GM10847 (cell line): ENCODE data around the gene LSM2.

Experiments used
- POLR2A ChIP-seq: IDR thresholded peaks from 2 replicates; pipeline ENCODE4 v1.6.1; 2011; ENCODE audit not compliant: insufficient read length; ENCODE audit errors: extremely low read depth

Gene LSM2

DNA sequence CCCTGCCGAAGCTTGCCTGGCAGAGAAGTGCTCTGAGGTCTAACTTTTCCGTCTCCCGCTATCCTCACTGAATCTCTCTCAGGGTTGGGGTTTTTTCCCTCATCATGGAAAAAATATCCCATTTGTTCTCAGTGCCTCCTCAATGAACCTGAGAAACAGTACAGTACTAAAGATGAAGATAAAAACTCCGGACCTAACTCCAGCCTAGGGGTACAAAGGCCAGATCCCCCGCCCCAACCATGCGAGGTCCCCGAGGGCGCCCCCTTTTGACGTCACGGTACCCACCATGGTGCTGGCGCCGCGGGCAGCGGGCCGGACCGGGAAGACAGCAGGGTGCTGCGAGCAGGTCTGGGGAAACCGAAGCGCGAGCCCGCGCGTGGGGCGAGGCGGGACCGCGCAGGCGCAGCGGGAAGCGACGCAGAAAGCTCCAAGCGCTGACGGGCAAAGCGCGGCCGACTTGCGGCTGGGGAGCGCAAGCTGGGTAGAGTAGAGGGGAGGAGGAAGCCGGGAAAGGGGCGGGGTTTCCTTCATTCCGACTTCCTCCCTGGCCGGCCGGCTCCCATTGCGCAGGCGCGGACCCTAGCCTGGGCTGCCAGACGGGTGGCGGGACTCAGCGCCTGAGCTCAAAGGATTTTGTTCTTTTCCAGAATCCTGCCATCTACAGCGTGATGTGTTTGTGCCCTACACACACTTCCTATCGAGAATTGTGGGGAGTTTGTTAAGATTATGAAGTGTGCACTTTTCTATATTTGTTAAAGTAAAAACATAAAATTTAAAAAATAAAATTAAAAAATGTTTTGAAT, at the start of gene LSM2:
Gene LSM2, minus strand, starts transcription at position 497 of the 803 bp plus-strand sequence. Its CDS starts 209 bp downstream, at position 288.
- TF ChIP-seq POLR2A = peak; percentile 85

DNA sequence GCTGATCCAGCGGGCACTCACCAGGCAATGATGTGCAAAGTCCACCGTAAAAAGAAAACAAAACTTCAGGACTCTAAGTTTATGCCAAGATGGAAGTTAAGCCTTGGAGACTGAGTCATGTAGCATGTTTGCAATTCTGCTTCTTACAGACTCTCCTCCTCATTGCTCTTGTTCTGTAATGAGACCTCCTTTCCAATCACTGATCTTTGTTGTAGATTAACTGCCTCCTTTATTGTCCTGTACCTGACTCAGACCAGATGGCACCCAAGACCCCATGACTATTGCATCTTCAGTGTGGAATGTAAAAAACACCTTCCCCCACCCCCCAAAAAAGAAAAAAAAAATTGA, 44.7 kb upstream of the LSM2 start:
- TF ChIP-seq POLR2A = no peak

DNA sequence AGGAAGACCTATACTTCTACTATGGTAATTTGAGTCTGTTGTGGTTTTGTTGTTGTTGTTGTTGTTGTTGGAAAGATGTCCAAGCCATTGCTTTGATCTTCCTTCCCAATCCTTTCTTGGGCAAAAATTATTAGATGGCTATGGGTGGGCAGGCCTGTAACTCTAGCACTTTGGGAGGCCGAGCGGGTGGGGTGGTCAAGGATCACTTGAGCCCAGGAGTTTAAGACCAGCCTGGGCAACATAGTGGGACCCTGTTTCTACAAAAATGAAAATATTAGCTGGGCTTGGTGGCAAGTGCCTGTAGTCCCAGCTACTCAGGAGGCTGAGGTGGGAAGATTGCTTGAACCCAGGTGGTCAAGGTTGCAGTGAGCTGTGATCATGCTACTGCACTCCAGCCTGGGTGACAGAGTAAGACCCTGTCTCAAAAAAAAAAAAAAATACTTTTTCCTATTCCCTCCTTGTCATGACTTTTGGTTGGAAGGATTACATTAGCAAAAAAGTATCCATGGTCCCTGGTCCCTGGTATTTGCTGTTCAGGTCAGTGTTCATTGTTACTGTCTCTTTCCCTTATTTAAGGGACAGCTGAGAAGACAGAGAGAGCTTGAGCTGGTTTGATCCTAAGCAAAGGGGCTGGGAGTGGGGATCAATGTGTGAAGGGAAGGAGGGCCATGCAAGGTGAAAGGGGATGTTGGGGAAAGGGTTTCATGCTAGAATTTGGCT, 44.2 kb upstream of the LSM2 start:
- no peak for TF ChIP-seq POLR2A

DNA sequence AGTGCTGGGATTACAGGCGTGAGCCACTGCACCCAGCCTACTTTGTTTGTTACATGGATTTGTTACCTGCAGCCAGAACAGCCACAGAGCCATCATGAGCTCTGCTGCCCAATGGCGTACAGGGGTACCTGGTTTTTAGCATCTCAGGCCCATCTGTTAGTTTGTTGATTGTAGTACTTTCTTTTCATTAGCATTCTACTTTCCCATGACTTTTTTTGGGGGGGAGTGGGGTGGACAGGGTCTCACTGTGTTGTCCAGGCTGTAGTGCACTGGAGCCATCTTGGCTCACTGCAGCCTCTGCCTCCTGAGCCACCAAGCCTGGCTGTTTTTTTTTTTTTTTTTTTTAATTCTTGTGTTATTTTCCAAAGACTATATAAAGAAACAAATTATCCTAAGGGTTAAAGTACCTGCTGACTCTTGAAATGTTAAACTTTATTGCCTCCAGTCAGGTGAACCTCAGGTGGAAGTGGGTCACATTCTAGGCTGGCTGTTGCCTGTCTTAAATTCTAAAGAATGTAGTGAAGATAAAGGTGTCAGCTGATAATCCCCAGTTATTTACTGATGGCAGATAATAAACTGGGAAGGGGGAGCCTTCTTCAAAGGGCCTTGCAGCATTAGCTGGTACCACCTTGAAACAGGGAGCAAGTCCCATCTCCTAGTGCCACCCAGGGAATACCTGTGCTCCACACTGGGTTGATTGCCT, 40.7 kb upstream of the LSM2 start:
- no peak for TF ChIP-seq POLR2A

DNA sequence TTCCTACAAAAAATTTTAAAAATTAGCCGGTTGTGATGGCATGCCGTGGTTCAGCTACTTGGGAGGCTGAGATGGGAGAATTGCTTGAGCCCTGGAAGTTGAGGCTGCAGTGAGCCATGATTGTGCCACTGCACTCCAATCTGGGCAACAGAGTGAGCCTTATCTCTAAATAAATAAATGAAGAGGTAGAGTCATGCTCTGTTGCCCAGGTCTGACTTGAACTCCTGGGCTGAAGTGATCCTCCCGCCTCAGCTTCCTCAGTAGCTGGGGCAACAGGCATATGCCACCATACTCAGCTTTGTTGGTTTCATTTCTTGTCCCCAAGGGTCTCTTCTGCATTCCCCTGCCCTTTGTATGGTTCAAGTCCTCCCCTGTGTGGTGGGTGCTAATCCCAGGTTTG, 37.7 kb upstream of the LSM2 start:
- TF ChIP-seq POLR2A = no peak

DNA sequence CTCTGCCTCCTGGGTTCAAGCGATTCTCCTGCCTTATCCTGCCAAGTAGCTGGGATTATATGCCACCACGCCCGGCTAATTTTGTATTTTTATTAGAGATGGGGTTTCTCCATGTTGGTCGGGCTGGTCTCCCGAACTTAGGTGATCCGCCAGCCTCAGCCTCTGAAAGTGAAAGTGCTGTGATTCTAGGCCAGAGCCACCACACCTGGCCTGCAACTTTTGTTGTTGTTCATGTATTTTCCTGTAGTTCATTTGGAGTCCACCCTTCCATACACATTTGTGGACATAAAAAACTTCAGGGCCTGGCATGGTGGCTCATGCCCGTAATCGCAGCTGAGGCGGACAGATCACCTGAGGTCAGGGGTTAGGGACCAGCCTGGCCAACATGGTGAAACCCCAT, 35.3 kb upstream of the LSM2 start:
- no peak for TF ChIP-seq POLR2A

DNA sequence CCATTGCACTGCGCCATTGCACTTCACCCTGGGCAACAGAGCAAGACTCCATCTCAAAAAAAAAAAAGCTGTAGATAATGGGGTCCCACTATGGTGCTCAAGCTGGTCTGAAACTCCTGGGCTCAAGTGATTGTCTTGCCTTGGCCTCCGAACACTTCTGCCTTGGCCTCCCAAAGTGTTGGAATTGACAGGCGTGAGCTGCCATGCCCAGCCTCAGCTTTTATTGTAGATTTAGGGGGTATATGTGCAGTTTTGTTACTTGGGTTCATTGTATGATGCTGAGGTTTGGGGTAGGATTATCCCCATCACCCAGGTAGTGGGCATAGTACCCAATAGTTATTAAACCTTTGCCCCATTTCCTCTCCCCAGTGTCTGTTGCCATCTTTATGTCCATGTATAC, 32.2 kb upstream of the LSM2 start:
- no peak for TF ChIP-seq POLR2A

DNA sequence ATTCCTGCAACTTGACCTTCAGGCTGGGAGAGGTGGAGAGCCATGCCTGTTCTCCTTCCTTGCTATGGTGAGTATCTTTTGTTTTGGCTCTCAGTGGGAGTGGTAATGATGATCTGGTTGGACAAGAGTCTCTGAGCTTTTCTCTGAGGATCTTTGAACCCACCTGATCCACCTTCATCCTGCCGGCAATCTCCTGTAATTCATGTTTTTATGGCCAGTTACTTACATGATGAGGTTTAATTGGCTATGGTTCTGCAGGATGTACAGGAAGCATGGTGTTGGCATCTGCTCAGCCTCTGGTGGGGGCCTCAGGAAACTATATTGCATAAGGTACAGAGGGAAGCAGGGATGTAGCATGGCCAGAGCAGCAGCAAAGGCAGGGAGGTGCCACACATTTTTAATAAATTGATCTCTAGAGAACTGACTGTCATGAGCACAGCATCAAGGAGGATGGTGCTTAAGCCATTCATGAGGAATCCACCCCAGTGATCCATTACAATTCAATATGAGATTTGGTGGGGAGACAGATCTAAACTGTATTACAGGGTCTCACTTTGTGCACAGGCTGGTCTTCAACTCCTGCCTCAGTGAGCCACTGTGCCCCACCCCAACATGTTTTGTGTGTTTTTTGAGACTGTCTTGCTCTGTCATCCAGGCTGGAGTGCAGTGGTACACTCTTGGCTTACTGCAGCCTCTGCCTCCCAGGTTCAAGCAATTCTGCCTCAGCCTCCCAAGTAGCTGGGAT, 30.8 kb upstream of the LSM2 start:
- no peak for TF ChIP-seq POLR2A

DNA sequence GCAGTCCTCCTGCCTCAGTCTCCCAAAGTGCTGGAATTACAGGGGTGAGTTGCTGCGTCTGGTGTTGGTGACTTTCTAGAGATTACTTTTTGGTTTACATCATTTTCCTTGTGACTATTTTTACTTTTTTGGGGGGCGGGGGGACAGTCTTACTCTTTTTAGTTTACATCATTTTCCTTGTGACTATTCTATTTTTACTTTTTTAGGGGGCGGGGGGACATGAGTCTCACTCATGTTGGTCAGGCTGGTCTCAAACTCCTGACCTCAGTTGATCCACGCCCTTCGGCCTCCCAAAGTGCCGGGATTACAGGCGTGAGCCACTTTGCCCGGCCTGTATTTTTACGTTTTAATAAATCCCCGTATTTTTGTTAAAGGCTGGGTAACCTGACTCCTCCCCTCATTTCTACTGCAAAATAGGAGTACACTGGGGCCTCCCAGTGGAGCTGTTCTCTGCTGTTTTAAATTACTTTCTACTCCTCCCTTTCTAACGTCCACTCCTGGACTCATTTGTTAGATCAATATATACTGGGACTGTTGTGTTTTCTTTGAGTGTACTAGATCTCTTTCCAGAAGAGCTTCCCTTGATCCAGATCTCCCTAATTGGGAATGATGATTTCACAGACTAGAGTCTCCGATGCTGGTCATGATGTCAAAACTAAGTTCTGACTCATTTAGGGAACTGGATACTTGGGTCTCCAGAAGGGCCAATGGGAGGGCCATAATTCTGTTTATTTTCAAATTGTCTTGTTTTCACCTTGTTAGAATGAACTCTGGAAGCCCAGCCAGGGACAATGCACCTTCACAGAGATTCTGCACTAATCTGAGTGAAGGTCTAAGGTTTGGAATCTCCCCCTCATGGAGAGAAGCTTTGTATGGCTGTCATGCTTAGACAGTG, 30.0 kb upstream of the LSM2 start:
- no peak for TF ChIP-seq POLR2A

DNA sequence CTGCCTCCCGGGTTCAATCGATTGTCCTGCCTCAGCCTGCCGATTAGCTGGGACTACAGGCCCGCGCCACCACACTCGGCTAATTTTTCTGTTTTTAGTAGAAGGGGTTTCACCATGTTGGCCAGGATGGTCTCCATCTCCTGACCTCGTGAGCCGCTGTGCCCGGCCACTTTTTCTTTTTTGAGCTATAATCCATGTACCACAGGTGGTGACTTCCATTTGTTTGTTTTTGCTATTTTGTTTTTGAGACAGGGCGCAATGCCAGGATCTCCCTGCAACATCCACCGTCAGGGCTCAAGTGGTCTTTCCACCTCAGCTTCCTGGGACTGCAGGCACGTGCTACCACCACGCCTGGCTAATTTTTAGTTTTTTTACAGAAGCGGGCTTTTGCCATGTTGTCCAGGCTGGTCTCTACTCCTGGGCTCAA, 29.3 kb upstream of the LSM2 start:
- TF ChIP-seq POLR2A = no peak

DNA sequence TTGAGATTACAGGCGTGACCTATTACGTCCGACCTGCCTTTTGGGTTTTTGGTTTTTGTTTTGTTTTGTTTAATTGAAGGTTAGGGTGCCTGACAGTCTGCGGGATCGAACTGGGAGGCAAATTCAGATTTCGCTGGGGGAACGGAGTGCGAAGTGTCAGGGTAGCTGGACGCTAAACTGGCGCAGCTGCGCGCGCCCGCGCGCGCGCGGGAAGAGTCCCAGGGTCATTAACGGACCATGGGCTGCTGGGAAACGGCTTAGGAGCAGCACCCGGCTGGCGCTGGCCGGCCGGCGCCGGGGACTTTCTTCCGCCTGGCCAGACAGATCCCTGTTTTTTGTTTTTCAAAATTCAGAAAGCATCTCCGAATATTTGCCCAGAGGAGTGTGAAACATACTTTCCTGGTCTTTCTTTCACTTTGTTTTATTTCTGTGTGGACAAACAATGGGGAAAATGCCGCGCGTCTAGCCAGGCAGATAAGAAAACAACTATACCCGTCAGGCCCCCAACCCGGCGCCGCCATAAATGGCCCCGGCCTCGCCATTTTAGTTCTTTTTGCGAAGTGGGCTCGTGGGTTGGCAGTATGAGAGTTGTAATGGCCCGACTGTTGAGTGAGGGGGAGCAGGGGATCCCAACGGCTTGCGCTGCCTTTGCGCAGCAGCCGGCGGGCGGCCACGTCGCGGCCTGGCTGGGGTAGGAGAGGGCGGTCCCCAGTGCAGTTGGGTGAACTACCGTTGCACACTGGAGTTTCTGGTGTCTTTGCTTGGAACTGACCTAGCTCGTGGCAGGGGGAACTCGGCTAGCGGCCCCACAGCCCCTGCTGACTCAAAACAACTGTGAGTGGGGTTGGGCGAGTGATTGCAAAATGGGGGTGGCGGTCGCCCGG, 27.8 kb upstream of the LSM2 start:
- TF ChIP-seq POLR2A = peak; percentile 98

DNA sequence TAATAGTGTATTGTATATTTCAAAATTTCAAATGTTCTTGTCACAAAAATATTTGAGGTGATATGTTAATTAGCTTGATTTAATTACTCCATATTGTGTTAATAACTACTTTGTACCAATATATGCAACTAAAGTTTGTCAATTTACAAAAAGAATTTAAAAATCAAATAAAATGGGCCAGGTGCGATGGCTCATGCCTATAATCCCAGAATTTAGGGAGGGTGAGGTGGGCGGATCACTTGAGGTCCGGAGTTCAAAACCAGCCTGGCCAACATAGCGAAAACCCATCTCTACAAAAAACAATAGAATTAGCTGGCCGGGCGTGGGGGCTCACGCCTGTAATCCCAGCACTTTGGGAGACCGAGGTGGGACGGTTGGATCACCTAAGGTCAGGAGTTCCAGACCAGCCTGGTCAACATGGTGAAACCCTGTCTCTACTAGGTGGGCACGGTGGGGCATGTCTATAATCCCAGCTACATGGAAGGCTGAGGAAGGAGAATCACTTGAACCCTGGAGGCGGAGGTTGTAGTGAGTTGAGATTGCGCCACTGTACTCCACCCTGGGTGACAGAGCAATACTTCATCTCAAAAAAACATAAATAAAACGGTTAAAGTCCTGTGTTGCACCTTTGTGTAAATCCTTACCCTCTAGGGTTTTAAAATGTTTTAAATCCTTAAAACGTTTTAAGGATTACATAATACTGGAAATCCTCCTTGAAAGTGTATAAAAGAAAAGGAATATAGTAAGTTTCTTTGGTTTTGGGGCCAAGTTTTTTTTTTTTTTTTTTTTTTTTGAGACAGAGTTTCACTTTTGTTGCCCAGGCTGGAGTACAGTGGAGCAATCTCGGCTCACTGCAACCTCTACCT, 24.8 kb upstream of the LSM2 start:
- no peak for TF ChIP-seq POLR2A

DNA sequence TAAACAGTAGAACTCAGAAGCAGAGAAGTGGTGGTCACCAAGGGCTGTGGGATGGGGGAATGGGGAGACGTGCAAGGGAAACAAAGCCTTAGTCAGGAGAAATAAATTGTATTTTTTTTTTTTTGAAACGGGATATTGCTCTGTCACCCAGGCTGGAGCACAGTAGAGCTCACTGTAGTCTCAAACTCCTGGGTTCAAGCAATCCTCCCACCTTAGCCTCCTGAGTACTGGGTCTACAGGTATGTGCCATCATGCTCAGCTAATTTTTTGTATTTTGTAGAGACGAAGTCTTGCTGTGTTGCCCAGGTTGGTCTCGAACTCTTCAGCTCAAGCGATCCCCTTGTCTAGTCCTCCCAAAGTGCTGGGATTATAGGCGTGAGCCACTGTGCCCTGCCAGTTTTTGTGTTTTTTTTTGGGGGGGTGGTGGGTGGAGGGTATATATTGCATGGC, 24.1 kb upstream of the LSM2 start:
- TF ChIP-seq POLR2A = no peak
